Urinary bladder (tissue), 4 donors: ENCODE results near the gene ACSF3. TPM values are rescaled to one million over a fixed set of nuclear protein-coding genes. Genes with fewer than 3 reads are reported as not detected.
"Not testable (repeated sequence)": the region's sequence is repeated elsewhere in the genome, so short reads cannot be mapped to it uniquely, and the experiment has no call there.

Experiments
- DNase-seq: peaks from one replicate; pipeline ENCODE4 v3.0.0-alpha.2; 2015; ENCODE audit errors: extremely low spot score
- H3K27ac ChIP-seq: one replicate; pipeline ENCODE4 v1.5.1; 2013; ENCODE audit warnings: low read depth, mild to moderate bottlenecking, moderate library complexity
- H3K36me3 ChIP-seq: one replicate; pipeline ENCODE4 v1.6.1; 2013; ENCODE audit warnings: mild to moderate bottlenecking, moderate library complexity; ENCODE audit not compliant: insufficient read depth
- H3K4me1 ChIP-seq: one replicate; pipeline ENCODE4 v1.6.1; 2013; ENCODE audit warnings: mild to moderate bottlenecking, moderate library complexity; ENCODE audit not compliant: insufficient read depth
- H3K4me3 ChIP-seq: one replicate; pipeline ENCODE4 v1.5.1; 2013; ENCODE audit warnings: low read depth, low read length
- WGBS: extraction: QIAGEN DNeasy Blood & Tissue Kit; methylation state at CpG from one replicate; pipeline ENCODE4 v1.1.7; 2013; 5-methylcytosine and 5-hydroxymethylcytosine counted together
- polyA plus RNA-seq: library from polyadenylated mRNA; stranded (reverse); fragments of 200-250 nt; gene quantifications from one replicate; pipeline ENCODE4 v1.2.3, GENCODE V29; 2013
- total RNA-seq: library from RNA; depleted of rRNA; stranded (reverse); fragments of >200 nt; gene quantifications from one replicate; pipeline ENCODE4 v1.2.3, GENCODE V29; 2014
- donor health status: healthy with polysubstance abuse.
- donor health status: healthy.

The ACSF3 gene
- total and polyA plus RNA-seq, 2 donors, result 19.1 to 19.7 TPM

DNA sequence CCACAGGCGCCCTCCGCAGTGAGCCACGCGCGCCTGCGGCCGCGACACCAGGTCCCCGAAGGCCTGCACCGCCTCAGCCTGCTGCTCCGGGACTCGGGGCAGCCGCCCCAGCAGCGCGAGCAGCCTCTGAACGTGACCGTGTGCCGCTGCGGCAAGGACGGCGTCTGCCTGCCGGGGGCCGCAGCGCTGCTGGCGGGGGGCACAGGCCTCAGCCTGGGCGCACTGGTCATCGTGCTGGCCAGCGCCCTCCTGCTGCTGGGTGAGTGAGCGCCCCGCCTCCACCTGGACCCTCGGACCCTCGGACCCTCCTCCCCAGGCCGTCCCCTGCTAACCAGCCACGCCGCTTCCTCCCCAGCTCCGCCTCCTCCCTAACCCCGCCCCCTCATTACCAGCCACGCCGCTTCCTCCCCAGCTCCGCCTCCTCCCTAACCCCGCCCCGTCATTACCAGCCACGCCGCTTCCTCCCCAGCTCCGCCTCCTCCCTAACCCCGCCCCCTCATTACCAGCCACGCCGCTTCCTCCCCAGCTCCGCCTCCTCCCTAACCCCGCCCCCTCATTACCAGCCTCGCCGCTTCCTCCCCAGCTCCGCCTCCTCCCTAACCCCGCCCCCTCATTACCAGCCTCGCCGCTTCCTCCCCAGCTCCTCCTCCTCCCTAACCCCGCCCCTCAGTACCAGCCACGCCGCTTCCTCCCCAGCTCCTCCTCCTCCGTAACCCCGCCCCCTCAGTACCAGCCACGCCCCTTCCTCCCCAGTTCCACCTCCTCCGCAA is 98.7 kb downstream of the ACSF3 start:
- H3K4me3 ChIP-seq, result peak overlapping the region; percentile 26
- not testable (repeated sequence) for H3K4me1 ChIP-seq, H3K27ac ChIP-seq, DNase-seq, H3K36me3 ChIP-seq
- 2% methylated on average over 63 of the region's 63 CpGs for WGBS

DNA sequence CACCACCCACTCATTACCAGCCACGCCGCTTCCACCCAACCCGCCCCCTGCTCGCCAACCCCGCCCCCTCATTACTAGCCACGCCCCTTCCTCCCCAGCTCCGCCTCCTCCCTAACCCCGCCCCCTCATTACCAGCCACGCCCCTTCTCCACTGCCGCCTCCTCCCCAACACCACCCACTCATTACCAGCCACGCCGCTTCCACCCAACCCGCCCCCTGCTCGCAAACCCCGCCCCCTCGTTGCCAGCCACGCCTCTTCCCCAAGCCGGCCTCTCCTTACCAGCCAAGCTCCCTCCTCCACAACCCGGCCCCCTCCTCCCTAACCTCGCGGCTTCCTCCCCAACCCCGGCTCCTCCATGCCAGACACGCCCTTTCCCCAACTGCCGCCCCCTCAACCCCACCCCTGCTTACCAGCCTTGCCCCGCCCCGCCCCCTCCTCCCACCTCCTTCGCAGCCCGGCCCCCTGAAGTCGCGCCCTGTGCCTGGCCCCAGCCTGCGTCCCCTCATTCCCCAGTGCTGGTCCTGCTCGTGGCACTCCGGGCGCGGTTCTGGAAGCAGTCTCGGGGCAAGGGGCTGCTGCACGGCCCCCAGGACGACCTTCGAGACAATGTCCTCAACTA is 99.4 kb downstream of the ACSF3 start:
- Histone ChIP-seq H3K4me3 (no peak overlapping the region), H3K27ac (no peak overlapping the region), H3K4me1 (no peaks in the 10 kb centered on the region), H3K36me3 (no peaks in the 10 kb centered on the region)
- 6% methylated on average over 39 of the region's 39 CpGs for WGBS
- DNase-seq, result no peak

DNA sequence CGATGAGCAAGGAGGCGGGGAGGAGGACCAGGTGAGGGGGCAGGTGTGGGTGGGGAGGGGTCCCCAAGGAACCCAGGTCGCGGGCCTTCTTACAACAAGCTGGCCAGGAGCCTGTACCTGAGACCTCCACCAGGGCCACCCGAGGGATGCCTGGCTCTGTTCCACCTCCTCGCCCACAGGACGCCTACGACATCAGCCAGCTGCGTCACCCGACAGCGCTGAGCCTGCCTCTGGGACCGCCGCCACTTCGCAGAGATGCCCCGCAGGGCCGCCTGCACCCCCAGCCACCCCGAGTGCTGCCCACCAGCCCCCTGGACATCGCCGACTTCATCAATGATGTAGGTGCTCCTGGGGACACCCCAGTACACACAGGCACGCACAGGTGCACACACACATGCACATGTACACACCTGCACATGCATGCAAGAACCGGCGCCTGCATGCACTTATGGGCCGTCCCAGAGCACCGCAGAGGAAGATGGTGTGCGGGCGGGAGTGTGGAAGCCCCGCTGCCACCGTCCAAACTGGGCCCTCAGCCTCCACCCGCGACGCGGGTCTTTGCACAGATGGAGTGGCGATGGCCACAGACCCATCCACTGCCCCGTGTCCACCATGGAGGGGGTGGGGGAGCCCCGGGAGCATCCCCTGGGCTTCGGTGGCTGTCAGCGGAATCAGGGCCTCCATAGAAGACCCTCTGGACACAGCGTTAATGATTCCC is 100.1 kb downstream of the ACSF3 start:
- H3K27ac ChIP-seq, result no peak overlapping the region
- WGBS, result 66% methylated on average over 38 of the region's 38 CpGs
- no peak for DNase-seq
- H3K36me3 ChIP-seq, result no peaks in the 10 kb centered on the region
- H3K4me3 ChIP-seq, result no peak overlapping the region
- no peaks in the 10 kb centered on the region for H3K4me1 ChIP-seq

DNA sequence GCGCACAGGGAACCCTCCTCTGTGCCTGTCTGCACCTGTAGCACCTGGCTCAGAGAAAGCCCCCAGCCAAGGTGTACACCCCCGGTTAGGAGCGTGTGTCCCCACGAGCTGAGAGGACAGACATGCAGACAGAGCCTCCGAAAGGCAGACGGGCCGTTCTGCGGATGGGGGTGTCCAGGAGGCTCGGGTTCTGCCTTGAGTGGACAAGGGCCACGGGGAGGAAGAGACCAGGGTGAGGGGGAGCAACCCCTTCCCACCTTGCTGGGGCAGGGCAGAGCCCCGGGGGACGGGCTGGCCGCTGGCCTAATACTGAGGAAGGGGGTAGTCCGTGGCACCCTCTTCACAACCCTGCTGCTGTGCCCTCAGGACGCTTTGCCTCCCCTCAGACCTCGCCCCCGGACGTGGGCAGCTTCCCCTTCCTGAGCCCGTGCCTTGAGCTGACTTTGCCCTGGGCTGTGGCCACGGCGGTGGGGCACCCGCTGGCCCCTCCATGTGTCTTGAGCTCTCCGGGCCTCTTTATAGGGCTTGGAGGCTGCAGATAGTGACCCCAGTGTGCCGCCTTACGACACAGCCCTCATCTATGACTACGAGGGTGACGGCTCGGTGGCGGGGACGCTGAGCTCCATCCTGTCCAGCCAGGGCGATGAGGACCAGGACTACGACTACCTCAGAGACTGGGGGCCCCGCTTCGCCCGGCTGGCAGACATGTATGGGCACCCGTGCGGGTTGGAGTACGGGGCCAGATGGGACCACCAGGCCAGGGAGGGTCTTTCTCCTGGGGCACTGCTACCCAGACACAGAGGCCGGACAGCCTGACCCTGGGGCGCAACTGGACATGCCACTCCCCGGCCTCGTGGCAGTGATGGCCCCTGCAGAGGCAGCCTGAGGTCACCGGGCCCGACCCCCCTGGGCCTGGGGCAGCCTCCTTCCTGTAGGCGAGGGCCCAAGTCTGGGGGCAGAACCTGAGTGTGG is 101.0 kb downstream of the ACSF3 start:
- Histone ChIP-seq H3K4me3 (no peak overlapping the region), H3K27ac (no peak overlapping the region), H3K4me1 (no peaks in the 10 kb centered on the region), H3K36me3 (no peaks in the 10 kb centered on the region)
- WGBS, result 84% methylated on average over 45 of the region's 45 CpGs
- no peak for DNase-seq

DNA sequence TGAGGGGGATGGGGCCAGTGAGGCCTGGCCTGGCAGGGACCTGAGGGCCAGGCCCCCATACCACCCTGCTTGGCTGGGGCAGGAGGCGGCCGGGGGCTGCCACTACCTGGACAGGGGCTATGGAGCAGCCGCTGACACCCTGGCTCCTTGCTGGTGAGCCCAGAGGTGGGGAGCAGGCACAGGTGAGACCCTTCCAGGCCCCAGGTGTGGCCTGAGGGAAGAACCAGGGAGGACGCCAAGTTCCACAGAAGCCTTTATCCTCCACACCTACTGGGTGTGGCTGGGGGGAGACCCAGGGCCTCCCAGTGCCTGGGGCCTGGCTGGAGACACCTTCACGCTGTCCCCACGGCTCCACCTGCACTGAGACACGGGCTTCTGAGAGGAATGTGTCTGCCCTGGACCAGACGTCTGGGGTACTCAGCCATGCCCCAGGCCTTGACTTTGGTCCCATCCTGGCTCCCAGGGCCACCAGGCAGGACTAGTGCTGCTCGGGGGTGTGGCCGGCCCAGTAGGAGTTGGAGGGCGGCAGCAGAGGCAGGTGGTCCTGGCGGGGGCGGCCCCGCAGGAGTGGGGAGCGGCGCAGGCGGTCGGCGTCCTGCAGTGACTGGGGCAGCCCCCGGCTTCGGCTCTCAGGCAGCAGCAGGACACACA is 102.0 kb downstream of the ACSF3 start:
- WGBS, result 85% methylated on average over 21 of the region's 21 CpGs
- peaks cover 2% of the 10 kb centered on the region for H3K4me1 ChIP-seq
- no peak overlapping the region for H3K27ac ChIP-seq
- DNase-seq, result no peak
- no peaks in the 10 kb centered on the region for H3K36me3 ChIP-seq
- no peak overlapping the region for H3K4me3 ChIP-seq

DNA sequence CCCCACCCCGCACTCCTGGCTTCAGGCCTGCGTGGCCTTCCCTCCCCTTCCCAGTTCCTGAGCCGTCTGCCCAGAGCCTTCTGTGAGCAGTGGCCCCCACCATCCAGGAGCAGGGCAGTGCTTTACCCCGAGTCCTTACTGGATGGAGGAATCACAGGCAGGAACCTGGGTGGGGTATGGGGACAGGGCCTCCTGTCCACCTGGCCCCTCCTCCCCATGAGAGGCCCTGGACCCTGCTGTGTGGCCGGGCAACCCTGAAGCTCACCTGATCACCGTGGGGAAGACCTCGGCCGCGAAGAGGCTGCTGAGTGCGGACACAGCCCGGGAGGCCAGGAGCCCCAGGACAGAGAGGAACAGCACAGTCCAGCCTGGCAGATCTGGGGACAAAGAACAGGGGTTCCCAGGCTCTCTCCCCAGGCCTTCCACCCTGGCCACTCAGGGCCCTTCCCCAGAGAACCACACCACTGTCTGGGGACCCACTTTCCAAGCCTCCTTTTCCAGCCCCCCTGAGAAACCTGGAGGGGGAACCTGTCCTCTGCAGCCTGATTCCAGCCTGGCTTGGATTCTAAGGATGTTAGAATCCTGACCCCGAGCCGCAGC is 103.5 kb downstream of the ACSF3 start:
- no peak for DNase-seq
- 81% methylated on average over 13 of the region's 13 CpGs for WGBS
- H3K36me3 ChIP-seq, result no peaks in the 10 kb centered on the region
- H3K4me1 ChIP-seq, result peaks cover 2% of the 10 kb centered on the region
- H3K4me3 ChIP-seq, result no peak overlapping the region
- H3K27ac ChIP-seq, result no peak overlapping the region

DNA sequence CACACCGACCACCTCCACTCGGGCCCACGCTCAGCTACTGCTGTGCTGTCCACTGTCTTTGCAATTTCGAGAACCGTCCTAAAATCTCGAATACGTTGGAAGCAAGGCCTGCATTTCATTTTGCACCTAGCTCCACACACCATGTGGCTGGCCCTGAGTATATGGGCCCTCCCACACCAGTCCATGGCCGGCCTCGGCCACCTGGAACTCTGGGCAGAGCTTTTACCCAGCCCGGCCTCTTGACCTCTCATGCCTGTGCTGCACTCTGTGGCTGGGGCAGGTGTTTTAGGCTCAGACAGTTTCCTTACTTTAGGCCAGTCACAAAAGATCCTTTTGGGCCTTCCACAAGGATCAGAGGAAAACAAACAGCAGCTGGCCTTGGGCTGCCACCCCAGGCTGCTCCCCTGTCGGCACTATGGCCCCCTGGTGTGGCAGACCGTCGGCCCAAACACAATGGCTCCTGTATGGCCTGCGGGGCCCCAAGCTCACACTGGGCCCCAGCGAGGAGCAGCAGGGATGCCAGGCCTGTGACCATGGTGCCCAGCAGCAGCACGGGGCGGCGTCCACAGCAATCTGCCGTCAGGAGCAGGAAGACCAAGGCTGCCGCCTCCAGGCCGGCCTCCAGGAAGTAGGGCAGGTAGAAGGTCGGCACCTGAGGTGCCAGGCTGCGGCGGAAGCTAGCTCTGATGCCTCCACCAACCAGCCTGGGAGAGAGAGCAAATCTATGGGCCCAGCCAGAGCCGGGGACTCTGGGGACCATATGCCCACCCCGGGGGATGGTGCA is 104.2 kb downstream of the ACSF3 start:
- no peak for DNase-seq

DNA sequence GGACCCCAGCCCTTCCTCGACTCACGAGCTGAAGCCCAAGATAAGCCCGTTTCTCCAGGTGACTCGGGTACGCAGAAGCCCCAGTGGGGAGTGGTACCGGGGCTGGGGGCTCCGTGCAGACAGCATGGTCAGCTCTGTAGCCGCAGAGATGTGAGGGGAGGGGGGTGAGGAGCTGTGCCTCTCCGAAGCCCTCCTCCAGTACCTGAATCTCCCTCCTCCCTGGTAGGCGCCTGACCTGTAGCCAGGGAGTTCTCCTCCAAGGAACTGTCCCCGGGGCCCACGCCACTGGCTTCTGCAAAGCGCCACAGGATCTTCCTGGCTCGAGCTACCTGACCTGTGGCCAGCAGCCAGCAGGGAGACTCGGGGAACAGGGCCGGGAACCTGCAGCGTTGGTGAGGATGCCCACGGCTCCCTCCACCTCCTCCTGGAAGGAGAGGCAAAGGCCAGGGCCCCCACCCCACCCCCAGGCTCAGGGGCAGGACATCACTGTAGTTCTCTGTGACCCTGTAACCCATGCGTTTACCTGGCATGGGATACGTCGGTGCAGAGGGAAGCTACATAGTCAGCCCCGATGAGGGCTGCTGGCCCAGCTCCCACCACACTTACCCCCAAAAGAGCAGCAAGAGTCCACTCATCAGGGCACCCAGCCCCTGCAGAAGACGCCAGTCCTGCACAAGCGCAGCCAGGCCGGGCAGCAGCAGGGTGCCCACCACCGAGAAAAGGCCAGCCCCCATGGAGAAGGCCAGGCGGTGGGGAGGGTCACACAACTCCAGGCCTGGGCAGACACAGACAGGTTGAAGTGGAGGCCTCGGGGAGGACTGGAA is 105.0 kb downstream of the ACSF3 start:
- Histone ChIP-seq H3K27ac (no peak overlapping the region), H3K4me3 (no peak overlapping the region), H3K36me3 (no peaks in the 10 kb centered on the region), H3K4me1 (peaks cover 2% of the 10 kb centered on the region)
- 83% methylated on average over 28 of the region's 28 CpGs for WGBS
- no peak for DNase-seq

More for the DNA sequence above, 104.2 kb downstream of the ACSF3 start:
- WGBS, result 81% methylated on average over 26 of the region's 26 CpGs
- no peak overlapping the region for H3K27ac ChIP-seq
- no peak overlapping the region for H3K4me3 ChIP-seq
- H3K36me3 ChIP-seq, result no peaks in the 10 kb centered on the region
- H3K4me1 ChIP-seq, result peaks cover 2% of the 10 kb centered on the region

DNA sequence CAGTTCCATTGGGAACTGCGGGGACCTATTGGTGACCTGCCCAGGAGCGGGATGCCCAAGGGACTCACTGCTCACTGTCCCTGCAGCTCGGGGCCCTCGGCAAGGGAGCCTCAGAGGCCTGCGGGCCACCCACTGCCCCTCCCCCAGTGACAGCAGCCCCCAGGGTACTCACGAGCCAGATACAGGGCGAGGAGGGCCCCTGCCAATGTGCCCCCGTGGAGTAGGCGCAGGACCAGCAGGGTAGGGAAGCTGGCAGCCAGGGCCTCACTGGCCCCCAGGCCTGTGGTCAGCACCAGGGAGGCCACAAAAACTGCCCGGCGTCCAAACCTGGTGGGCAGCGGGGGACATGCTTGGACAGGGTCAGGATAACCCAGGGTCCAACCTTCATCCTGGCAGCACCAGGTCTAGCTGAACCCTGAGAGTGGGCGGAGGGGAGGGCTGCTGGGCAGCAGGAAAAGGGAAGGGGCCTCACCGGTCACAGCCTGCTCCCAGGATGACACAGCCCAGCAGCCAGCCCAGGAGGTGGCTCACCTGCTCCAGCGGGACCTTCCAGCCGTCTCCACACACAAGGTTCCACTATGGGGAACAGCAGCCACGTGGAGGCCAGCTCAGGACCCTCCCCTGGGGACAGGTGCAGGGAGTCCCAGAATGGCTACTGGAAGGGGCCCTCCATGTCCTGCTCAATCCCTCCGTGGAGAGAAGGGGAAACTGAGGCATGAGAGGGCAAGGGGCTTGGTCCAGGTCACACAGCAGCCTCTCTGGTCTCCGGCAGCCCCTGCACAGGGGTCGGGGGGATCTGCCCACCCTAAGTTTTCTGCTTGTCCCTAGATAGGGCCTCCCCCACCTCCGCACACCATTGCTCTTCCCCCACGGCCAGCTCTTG is 105.8 kb downstream of the ACSF3 start:
- 78% methylated on average over 22 of the region's 22 CpGs for whole genome bisulfite sequencing
- Histone ChIP-seq H3K4me3 (no peak overlapping the region), H3K4me1 (peaks cover 2% of the 10 kb centered on the region), H3K36me3 (no peaks in the 10 kb centered on the region), H3K27ac (no peak overlapping the region)
- no peak for DNase-seq

DNA sequence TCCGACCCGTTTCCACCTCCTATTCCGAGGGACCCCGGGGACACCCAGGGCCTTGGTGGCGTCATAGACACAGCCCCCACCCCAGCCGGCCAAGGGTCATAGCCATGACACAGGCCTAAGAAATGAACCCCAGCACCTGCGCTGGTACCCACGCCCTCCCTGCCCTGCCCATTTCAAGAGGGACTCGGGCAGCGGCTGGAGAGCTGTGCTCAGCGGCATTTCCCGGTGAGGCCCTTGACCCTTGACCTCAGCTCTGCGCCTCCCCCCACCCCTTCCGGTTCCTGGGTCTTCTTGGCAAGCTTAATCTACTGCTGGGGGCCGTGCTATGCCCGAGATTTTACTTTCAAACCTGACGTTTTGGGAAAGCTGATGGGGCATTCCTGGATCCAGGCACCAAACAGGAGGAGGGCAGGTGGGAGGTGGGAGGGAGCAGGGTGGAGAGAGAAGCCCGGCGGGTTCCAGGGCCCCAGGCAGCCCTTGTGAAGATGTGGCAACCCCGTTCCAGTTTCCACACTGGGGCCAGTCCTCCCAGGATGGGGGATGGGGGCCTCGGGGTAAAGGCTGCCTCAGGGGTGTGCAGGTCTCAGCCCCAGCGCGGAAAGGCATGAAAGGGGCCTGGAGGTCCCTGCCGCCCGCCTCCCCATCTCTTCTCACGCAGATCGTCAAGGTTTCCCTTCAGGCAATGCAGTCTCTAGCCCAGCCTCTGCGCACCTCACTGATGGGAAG is 106.6 kb downstream of the ACSF3 start, which contains the start of gene SLC22A31:
Gene SLC22A31, minus strand, starts transcription at position 414 of the 726 bp plus-strand sequence. Its CDS starts 36 bp downstream, at position 378.
- peaks cover 2% of the 10 kb centered on the region for H3K4me1 ChIP-seq
- H3K36me3 ChIP-seq, result no peaks in the 10 kb centered on the region
- DNase-seq, result no peak
- WGBS, result 19% methylated on average over 28 of the region's 28 CpGs
- peak within 1 kb of the TSS; percentile 24 for H3K4me3 ChIP-seq
- no peak within 1 kb of the TSS for H3K27ac ChIP-seq
